Measurements from ENCODE around the gene EEA1. TPM values are rescaled to one million over a fixed set of nuclear protein-coding genes. Genes with fewer than 3 reads are reported as not detected.

EEA1 gene
- polyA plus RNA-seq, 12 donors, result 22.7 to 32.2 (median 25.5) TPM; not detected in 1

DNA sequence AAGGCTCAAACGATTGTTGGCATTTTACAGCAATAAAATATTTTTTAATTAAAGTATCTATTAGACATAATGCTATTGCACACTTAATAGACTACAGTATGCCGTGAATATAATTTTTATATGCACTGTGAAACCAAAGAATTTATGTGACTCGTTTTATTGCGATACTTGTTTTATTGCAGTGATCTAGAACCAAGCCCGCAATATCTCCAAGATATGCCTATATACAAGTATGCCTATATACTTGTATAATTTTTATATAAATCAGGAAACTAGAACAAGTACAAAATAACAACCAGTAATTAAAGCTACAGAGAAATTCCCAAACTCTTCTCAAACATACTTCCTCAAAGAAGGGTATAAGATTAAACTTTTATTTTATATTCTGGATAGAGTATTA is 31.3 kb downstream of the EEA1 start:
- no peak for DNase-seq

DNA sequence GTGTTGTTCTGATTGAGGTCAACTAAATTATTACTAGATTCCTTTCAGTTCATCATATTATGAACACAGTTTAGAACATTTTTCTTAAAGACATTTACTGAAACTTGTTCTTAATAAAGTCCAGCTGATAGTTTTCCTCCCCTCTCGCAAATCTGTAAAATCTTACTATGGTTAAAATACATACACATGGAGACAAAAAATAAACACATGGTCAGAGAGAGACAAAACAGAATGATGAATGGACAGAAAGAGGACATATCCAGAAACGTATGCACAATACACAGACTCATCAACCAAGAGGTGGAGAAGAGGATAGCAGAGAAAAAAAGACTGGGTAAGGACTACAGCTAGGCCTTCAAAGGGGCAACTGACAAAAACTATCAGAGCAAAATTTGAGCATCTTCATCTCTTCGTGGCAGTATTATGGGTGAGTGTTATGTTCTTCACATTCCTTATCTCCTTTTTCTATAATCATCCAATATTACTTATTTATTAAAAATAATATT is 38.4 kb downstream of the EEA1 start:
- DNase-seq, result no peak

- no peak for DNase-seq
These were observed 43.0 kb downstream of the EEA1 start for GRCh38 chr12:92886131-92886530.

DNA sequence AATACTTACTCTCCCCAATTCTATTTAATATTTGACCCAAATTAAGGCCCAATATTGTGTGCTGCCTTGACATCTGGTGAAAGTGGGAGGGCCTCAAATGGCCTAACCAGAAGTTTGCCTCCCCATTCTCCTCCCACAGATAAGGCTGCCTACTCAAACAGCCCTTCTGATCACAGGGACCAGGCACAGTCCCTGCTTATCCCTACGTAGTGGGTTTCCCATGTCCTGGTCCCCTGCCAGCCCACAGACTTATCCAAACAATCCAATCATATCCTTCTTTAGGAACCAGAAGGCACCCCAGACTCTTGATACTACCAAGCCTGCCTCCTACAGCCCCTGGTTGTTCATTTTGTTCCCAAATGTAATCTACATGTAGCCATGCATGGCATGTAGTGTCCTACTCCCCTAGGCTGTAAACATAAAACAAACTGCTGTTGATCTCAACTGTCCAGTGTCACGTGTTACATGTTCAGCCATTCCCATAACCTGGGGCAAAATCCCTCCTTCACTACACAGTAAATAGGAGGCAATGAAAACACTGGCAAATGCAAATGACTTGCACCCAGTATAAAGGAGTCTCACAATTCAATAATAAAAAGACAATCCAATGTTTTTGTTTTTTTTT is 49.3 kb downstream of the EEA1 start:
- DNase-seq, result no peak

- DNase-seq, result no peak
These were observed 51.2 kb downstream of the EEA1 start for GRCh38 chr12:92877904-92878303.

DNA sequence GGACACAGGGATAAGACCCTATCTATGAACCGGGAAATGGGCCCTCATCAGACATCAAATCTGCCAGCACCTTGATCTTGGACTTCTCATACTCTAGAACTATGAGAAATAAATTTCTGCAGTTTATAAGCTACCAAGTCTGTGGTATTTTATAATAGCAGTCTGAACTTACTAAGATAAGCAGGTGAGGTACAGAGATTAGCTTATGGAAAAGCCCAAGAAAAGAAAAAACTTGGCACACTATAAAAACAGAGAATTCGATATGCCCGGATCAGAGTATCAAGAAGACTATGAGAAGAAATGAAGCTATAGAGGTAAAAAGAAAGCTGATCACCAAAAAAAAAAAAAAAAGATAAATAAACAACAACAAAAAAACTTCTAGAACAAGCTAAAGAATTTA is 52.6 kb downstream of the EEA1 start:
- no peak for DNase-seq

DNA sequence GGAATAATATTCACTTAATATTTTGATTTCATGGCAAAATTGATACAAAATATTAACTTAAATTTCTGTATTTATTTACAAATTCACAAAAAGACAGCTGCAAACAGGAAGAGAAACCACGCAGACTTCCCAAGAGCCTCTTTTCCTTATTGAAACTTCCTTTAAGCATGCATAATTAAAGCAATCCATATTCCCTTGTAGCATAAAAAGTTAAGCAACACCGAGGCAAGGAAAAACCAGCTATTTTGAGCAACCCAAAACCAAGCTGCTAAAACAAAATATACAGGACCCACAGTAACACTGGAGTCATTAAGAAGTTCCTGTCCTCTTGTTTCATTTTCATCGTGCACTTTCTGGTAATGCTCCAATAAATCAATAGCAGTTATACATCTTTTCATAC is 58.0 kb downstream of the EEA1 start:
- DNase-seq, result peak; percentile 12

DNA sequence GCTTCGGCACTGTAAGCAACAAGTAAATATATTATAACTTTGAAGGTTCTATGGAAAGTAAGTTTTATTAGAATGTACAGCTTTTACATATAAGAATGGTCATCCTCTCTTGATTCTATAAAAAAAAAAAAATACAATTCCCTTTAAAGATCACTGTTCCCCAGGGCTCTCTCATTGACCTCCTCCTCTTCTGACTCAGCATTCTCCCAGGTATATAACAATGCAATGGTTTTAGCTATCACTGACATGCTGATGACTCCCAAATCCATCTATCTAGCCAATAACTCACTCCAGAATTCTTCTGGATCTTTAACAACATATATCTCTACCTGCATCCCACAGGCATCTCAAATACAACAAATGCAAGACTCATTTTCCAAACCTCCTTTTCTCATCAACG is 62.7 kb downstream of the EEA1 start:
- DNase-seq, result no peak

- no peak for DNase-seq
These were observed 65.8 kb downstream of the EEA1 start for GRCh38 chr12:92863251-92863650.

DNA sequence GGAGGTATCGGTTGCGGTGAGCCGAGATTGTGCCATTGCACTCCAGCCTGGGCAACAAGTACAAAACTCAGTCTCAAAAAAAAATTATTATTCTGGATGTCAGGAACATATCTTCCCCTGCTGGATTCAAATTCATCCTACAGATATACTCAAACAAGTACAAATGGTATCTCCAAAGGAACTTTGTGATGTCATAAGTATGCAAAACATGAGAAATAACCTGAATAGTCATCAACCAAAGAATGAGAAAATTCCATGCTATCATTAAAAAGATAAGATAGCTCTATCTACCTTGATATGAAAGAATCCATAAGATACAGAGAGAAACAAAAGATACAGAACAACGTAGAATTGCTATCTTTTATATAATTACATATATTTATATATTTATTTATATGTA is 67.7 kb downstream of the EEA1 start:
- no peak for DNase-seq

- no peak for DNase-seq
These were observed 68.6 kb downstream of the EEA1 start for GRCh38 chr12:92860521-92860920.

DNA sequence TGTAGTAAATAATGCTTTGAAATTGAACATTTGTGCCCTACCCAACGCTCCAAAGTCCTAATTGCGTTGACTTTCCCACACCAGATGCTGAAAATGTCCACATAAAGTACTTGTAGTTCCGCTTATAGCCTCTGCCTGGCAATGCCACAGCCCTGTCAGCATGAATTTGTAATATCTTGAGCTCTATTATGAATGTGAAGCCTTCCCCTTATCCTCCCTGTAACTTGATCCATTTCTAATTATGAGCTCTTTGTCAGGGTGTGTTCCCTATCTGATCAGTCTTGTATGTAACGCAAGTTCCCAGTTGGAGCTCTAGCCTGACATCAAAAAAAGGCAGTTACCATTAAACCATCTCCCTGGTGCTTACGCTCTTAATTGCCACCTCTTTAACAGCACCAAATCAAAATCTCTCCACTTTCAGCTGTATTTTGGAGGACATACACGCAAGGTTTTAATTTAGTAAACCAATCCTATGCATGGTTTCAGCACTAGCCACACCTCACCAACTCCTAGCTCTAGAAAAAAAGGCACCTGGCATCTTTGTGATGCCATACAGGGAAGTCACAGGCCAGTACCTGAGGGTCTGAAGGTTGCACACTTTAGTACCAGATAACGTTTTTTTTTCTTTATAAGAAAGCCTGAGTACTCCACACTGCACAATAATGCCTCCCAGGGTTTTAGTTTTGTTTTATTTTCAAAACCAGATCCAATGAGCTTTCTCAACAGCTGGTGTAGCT is 69.3 kb downstream of the EEA1 start:
- DNase-seq, result no peak

- no peak for DNase-seq
These were observed 71.3 kb downstream of the EEA1 start for GRCh38 chr12:92857818-92858217.

DNA sequence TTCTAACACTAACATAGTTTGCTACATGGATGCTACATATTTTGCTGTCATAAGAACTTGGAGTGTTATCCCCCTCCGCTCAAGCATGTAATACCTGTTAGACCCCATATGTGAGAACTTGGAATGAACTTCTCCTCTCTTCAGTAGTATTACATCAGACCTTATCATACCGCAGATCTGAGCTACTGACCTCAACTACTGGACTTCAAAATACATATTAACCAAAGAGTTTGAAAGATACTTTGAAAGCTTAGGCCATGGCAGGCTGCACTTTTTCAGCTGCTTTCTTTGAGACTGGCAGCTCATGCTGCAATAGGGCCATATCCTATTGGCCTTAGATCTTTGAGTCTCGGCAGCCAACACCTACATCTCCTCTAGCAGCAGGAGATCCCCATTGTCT is 74.8 kb downstream of the EEA1 start:
- DNase-seq, result no peak

DNA sequence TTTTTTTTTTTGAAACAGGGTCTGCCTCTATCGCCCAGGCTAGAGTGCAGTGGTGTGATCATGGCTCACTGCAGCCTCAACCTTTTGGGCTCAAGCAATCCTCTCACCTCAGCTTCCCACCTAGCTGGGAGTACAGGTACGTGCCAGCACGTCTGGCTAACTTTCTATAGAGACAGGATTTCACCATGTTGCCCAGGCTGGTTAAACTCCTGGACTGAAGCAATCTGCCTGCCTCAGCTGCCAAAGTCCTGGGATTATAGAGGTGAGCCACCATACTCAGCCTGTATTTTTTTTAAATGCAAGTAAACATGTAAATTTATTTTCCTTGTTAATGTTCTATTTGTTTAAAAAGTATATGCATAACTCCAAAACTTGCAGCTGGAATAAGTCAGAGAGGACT is 80.4 kb downstream of the EEA1 start:
- no peak for DNase-seq

DNA sequence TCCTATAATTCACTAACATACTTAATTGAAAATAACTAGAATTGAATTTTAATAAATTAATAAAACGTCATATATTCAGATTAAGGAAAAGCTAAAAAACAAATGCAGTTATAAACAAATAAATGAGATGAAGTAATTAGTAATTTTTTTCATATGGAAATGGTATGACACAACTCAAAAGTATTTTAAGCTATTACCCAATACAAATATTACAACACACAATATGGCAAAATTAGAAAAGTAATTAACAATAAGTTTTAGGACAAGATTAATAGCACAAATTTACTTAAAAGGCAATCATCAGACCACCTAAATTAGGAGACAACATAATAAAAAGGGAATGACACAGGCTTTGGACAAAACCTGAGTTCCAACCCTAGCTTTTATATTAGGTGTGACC is 81.7 kb downstream of the EEA1 start:
- DNase-seq, result no peak

DNA sequence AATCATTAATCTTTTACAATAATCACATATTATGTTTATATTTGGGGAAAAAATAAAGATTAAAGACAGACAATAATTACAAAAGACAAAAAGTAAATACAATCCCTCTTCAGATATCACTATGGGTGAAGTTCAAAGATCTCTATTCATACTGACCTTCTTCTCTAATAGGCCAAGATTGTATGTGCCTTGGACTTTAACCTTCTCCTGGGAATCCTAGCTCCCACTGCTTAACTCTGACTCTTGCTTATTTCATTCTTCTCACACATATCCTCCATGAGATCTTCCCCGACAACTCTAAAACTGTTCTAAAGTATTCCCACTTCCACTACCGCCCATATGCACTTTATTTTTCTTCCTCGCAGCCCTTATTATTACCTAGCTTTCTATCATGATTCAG is 83.8 kb downstream of the EEA1 start:
- DNase-seq, result peak; percentile 18

DNA sequence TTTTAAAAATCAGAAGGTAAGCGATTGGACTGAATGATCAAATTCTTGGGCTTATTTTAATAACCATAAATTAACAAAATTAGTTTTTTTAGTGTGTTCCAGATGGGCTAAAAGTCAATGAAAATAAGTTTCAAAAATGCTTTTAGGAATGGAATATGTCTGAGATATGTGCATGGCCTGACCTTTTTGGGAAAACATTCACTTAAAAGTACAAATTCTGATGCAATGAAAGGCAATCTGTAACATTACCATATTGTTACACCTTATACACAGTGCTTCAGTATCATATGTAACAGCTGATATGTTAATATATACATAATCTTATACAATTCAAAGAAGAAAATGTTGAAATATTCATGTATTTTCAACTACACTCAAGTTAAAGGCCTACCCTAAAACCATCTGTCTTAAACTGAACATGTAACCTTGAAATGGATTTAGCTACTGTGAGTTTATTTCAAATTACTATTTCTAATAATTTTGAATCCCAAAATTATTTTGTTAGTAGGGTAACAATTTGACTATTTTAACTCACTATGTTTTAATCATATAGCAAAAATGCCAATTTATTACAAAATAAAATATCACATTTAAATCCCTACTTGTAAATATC is 84.8 kb downstream of the EEA1 start:
- DNase-seq, result no peak

DNA sequence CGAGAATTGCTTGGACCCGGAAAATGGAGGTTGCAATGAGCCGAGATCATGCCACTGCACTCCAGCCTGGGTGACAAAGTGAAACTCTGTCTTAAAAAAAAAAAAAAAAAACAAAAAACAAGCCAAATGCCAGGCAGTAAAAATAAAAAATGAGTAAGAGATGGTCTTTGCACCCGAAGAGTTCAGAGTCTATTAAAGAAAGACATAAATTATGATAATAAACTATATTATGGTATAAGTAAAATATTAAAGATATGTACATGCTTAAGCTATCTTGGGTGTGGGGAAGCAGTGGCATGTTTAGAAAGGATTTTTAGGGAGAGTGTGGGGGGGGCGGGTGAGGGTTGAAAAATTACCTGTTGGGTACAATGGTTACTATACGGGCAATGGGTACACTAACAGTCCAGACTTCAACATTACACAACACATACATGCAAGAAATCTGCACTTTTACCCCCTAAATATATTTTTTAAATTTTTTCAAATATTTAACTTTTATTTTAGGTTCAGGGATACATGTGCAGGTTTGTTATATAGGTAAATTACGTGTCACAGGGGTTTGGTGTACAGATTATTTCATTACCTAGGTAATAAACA is 99.3 kb downstream of the EEA1 start:
- DNase-seq, result no peak

DNA sequence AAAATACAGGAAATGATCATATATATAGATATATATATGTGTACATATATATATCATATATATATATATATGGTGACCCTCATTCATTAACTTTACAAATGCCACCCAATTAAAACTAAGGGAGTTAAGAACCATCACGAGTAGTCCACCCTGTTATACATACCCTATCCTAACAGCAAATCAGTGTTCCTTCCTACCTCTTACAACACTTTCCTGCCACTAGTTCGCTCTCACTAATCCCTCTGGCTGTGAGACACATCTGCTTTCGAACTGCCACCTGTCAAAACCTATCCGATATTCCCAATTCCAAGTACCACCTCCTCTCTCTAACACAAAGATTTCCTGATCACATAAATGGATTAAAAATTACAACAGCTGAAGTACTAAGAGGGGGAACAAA is 100.5 kb downstream of the EEA1 start:
- DNase-seq, result no peak

DNA sequence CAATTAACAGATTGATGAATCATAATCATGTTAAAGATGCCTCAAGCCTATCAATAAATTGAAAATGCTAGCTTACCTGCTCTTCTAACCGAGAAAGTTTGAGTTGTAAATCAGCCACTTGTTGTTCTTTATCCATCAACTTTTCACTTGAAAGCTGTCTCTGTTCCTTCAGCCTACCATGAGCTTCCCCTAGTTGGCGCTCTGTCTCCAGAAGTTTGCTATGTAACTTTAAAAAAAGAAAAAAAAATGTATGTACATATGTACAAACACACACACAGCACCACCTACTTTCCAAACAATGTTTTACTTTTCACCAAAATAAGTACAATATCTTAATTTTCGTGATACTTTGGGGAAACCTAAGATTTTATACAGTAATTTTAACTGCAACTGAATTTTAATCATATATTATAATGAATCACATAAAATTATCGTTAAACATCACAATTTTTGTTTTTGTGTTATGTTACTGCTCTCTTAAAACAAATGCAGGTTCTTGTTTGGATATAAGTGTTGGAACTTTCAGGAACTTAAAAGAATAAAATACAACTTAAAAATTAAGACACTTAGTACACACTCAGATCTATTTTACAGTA is 101.2 kb downstream of the EEA1 start:
- peak; percentile 43 for DNase-seq

DNA sequence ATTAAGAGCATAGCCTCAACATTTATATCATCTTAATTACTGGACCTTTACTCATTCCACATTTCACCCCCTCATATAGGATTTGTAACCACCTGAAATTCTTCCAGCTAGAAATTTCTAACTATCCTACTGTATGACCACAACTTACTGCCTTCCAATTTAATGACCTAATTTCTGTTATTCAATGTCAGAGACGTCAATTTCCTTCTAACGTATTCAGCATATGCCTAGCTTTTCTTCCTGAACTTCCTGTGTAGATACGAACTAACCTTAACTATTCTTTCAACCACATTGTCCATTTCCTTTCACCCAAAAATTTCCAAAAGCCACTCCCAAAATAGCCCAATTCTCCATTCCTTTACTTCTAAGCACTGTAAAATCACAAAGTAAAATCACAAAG is 108.0 kb downstream of the EEA1 start:
- DNase-seq, result no peak

Data from muscle of arm (tissue), 12 donors.